ENCODE data around the gene THADA. TPM values are rescaled to one million over a fixed set of nuclear protein-coding genes. Genes with fewer than 3 reads are reported as not detected.

THADA gene
- polyA plus RNA-seq, 4 donors = 6.3 to 13.5 (median 12.7) TPM

DNA sequence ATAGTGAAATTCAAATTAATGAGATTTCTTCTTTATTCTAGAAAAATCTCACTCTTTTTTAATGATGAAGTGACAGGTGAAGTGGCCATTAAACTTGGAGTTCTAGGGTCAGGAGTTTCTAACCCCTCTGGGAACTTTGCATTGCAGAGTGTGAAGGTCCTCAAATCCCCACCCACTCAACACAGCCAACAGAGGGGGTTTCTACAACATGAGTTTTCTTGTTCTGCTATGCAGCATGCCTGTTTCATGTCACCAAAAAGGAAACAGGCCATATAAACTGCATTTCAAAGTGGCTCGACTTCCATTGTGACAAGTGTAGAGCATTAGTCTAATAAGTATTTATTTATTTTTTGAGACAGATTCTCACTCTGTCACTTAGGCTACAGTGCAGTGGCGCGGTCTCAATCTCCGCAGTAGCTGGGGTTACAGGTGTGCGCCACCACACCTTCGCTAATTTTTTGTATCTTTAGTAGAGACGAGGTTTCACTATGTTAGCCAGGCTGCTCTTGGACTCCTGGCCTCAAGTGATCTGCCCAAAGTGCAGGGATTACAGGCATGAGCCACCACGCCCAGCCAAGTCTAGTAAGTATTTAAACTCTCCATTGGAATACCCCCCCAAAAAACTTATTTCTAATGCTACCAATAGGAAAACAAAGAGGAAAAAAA, 223.3 kb downstream of the THADA start:
- no peak overlapping the region for H3K27ac ChIP-seq (ENCODE audit: low read depth in 1 of 3, low read length in 2 of 3)
- no peak for FAIRE-seq

DNA sequence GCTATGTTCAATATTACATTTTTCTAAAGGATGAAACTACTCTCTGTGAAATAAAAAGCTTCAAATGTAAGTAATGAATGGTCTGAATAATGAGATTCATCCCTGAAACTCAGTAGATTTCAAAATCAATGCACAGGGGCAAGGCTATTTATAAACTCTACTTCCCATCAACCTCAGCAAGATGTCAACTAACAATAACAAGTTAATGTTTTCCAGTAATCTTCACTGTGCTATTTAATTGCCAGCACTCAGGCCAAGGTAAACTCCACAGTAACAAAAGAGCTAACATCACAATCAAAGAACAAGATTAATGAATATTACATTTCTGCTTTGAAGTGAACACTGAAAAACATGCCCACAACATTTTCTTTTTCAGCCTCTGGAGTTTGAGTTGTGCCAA, 225.1 kb downstream of the THADA start:
- peak overlapping the region in 1 of 3 donors; percentile 5 for H3K27ac ChIP-seq (ENCODE audit: low read depth in 1 of 3, low read length in 2 of 3)
- H3K36me3 ChIP-seq (ENCODE audit: control insufficient read depth in 3 of 3, insufficient read depth in 2 of 3, low read depth in 1 of 3, low read length in 3 of 3) = no peaks in the 10 kb centered on the region
- DNase-seq (peak; percentile 44 to 54), FAIRE-seq (no peak)
- H3K27me3 ChIP-seq (ENCODE audit: control insufficient read depth in 3 of 3, insufficient read depth in 3 of 3, low read length in 3 of 3) = no peaks in the 10 kb centered on the region
- no peaks in the 10 kb centered on the region for H3K9me3 ChIP-seq (ENCODE audit: control insufficient read depth in 2 of 2, insufficient read depth in 1 of 2, low read depth in 1 of 2, low read length in 1 of 2)
- no peak overlapping the region for H3K4me3 ChIP-seq (ENCODE audit: low read depth in 1 of 3, low read length in 3 of 3)
- H3K4me1 ChIP-seq (ENCODE audit: control insufficient read depth in 3 of 3, insufficient read depth in 2 of 3, low read depth in 1 of 3, low read length in 2 of 3) = peaks cover 2 to 24% (median 10%) of the 10 kb centered on the region in 3 donors

More for the DNA sequence above, 223.3 kb downstream of the THADA start:
- DNase-seq = peak; percentile 39 to 62
- H3K4me3 ChIP-seq (ENCODE audit: low read depth in 1 of 3, low read length in 3 of 3) = no peak overlapping the region
- H3K4me1 ChIP-seq (ENCODE audit: control insufficient read depth in 3 of 3, insufficient read depth in 2 of 3, low read depth in 1 of 3, low read length in 2 of 3) = peaks cover 2 to 37% (median 10%) of the 10 kb centered on the region in 3 donors
- no peaks in the 10 kb centered on the region for H3K27me3 ChIP-seq (ENCODE audit: control insufficient read depth in 3 of 3, insufficient read depth in 3 of 3, low read length in 3 of 3)
- H3K36me3 ChIP-seq (ENCODE audit: control insufficient read depth in 3 of 3, insufficient read depth in 2 of 3, low read depth in 1 of 3, low read length in 3 of 3) = no peaks in the 10 kb centered on the region
- WGBS, 3 donors = 71 to 89% (median 80%) methylated on average over 8 of the region's 8 CpGs
- no peaks in the 10 kb centered on the region for H3K9me3 ChIP-seq (ENCODE audit: control insufficient read depth in 2 of 2, insufficient read depth in 1 of 2, low read depth in 1 of 2, low read length in 1 of 2)

DNA sequence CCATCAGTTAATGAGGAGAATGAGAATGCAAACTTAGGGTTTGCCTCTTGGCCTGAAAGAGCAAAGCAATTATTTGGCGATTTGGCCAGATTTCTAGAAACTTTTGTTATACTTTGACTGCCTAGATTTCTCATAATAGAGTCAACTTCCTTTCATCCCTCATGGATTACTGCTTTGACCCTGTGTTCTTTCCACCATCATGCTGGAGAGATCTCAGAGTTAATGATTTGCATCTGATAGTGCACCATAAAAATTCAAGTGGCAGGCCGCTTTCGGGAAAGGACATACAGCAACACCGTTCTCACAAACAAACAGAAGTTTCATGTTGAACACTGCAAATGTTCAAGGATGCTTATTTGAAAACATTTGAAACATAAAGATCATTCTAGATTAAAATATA, 225.7 kb downstream of the THADA start:
- Histone ChIP-seq H3K27ac (ENCODE audit: low read depth in 1 of 3, low read length in 2 of 3) (peak overlapping the region in 2 of 3 donors; percentile 5 to 68), H3K9me3 (ENCODE audit: control insufficient read depth in 2 of 2, insufficient read depth in 1 of 2, low read depth in 1 of 2, low read length in 1 of 2) (no peaks in the 10 kb centered on the region), H3K27me3 (ENCODE audit: control insufficient read depth in 3 of 3, insufficient read depth in 3 of 3, low read length in 3 of 3) (no peaks in the 10 kb centered on the region), H3K4me3 (ENCODE audit: low read depth in 1 of 3, low read length in 3 of 3) (no peak overlapping the region), H3K4me1 (ENCODE audit: control insufficient read depth in 3 of 3, insufficient read depth in 2 of 3, low read depth in 1 of 3, low read length in 2 of 3) (peaks cover 2 to 22% (median 10%) of the 10 kb centered on the region in 3 donors), H3K36me3 (ENCODE audit: control insufficient read depth in 3 of 3, insufficient read depth in 2 of 3, low read depth in 1 of 3, low read length in 3 of 3) (no peaks in the 10 kb centered on the region)
- DNase-seq (peak; percentile 57 to 65), FAIRE-seq (no peak)
- WGBS, 3 donors = 8 to 49% (median 37%) methylated on average over 4 of the region's 4 CpGs

DNA sequence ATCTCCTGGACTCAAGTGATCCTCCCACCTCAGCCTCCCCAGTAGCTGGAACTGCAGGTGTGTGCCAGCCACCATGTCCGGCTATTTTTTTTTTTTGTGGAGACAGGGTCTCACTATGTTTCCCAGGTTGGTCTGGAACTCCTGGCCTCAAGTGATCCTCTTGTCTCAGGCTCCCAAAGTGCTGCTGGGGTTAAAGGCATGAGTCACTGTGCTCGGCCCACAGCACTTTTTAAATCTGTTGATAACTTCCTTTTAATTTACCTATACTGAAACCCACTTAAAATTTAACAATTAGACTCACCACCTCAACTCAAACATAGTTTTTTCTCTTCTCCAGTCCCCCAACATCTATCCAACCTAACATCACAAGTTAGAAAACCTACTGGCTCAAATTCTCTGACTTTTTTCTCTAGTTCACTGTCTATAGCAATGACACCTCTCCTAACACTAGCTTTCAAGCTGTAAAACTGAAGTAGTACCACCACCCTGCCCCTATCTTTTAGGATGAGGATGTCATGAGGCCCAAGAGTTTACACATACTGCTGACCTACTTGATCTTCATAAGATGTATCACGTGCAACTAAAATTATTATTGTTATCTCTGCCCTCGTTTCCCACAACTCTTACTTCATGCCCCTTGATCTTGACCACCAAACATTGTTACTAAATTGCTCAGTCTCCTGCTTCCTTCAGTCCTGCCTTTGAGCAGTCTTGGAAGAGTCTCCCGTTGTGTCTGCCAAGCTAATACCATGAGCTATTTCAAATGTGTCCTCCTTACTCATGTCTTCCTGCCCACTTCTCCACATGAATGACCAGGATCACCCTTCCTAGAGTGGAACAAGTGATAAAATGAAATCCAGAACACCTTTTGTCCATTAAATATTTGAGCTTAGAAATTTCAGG, 227.1 kb downstream of the THADA start:
- FAIRE-seq = no peak
- 68 to 78% (median 72%) methylated on average over 5 of the region's 5 CpGs for WGBS, 3 donors

DNA sequence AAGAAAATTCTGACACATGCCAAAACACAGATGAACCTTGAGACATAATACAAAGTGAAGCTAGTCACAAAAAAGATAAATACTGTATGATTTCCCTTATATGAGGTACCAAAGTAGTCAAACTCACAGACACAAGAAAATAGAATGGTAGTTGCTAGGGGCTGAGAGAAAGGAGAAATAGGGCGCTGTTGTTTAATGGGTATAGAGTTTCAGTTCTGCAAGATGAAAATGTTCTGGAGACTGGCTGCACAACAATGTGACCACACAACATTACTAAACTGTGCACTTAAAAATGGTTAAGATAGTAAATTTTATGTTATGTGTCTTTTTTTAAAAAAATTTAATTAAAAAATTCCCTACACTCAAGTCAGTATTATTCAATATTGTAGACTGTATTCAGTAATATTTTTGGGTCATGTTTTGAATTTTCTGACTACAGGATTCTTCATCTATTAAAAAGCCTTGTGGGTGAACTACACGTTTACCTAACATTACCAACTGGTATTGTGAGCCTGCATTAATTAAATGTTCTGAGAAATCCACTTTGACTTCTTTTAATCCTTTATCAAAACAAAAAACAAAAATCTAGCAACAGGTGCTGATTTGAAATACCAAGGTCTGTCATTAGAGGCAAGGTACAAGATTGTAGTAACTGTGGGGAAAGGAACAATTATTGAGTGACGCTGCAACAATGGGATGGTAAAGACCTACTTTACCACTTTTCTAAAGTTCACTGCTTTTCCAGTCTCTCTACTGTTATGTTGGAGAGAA, 228.6 kb downstream of the THADA start:
- H3K27me3 ChIP-seq (ENCODE audit: control insufficient read depth in 3 of 3, insufficient read depth in 3 of 3, low read length in 3 of 3) = no peaks in the 10 kb centered on the region
- no peak overlapping the region for H3K4me3 ChIP-seq (ENCODE audit: low read depth in 1 of 3, low read length in 3 of 3)
- 90 to 98% (median 97%) methylated on average over 3 of the region's 3 CpGs for WGBS, 3 donors
- no peaks in the 10 kb centered on the region for H3K36me3 ChIP-seq (ENCODE audit: control insufficient read depth in 3 of 3, insufficient read depth in 2 of 3, low read depth in 1 of 3, low read length in 3 of 3)
- H3K27ac ChIP-seq (ENCODE audit: low read depth in 1 of 3, low read length in 2 of 3) = no peak overlapping the region
- H3K4me1 ChIP-seq (ENCODE audit: control insufficient read depth in 3 of 3, insufficient read depth in 2 of 3, low read depth in 1 of 3, low read length in 2 of 3) = peaks cover 2 to 14% (median 10%) of the 10 kb centered on the region in 3 donors
- DNase-seq = no peak
- H3K9me3 ChIP-seq (ENCODE audit: control insufficient read depth in 2 of 2, insufficient read depth in 1 of 2, low read depth in 1 of 2, low read length in 1 of 2) = no peaks in the 10 kb centered on the region
- no peak for FAIRE-seq

More for the DNA sequence above, 227.1 kb downstream of the THADA start:
- DNase-seq = no peak
- Histone ChIP-seq H3K4me3 (ENCODE audit: low read depth in 1 of 3, low read length in 3 of 3) (no peak overlapping the region), H3K36me3 (ENCODE audit: control insufficient read depth in 3 of 3, insufficient read depth in 2 of 3, low read depth in 1 of 3, low read length in 3 of 3) (no peaks in the 10 kb centered on the region), H3K27ac (ENCODE audit: low read depth in 1 of 3, low read length in 2 of 3) (no peak overlapping the region), H3K9me3 (ENCODE audit: control insufficient read depth in 2 of 2, insufficient read depth in 1 of 2, low read depth in 1 of 2, low read length in 1 of 2) (no peaks in the 10 kb centered on the region), H3K4me1 (ENCODE audit: control insufficient read depth in 3 of 3, insufficient read depth in 2 of 3, low read depth in 1 of 3, low read length in 2 of 3) (peaks cover 2 to 20% (median 10%) of the 10 kb centered on the region in 3 donors), H3K27me3 (ENCODE audit: control insufficient read depth in 3 of 3, insufficient read depth in 3 of 3, low read length in 3 of 3) (no peaks in the 10 kb centered on the region)

DNA sequence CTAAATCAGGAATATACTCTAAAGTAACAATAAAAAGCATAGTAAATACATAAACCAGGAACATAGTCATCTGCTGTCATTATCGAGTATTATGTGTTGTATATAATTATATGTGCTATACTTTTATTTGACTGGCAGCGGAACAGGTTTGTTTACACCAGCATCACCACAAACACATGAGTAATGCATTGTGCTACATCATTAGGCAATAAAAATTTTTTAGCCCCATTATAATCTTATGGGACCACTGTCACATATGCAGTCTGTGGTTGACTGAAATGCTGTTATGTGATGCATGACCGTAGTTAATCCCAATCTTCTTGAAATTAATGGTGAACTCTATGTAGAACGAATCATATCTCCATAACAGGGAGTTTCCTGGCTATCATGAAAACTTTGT, 232.7 kb downstream of the THADA start:
- H3K4me3 ChIP-seq (ENCODE audit: low read depth in 1 of 3, low read length in 3 of 3) = no peak overlapping the region
- no peaks in the 10 kb centered on the region for H3K9me3 ChIP-seq (ENCODE audit: control insufficient read depth in 2 of 2, insufficient read depth in 1 of 2, low read depth in 1 of 2, low read length in 1 of 2)
- H3K27me3 ChIP-seq (ENCODE audit: control insufficient read depth in 3 of 3, insufficient read depth in 3 of 3, low read length in 3 of 3) = no peaks in the 10 kb centered on the region
- WGBS, 3 donors = 83 to 85% (median 84%) methylated on average over 4 of the region's 4 CpGs
- FAIRE-seq (no peak), DNase-seq (no peak)
- no peaks in the 10 kb centered on the region for H3K4me1 ChIP-seq (ENCODE audit: control insufficient read depth in 3 of 3, insufficient read depth in 2 of 3, low read depth in 1 of 3, low read length in 2 of 3)
- H3K36me3 ChIP-seq (ENCODE audit: control insufficient read depth in 3 of 3, insufficient read depth in 2 of 3, low read depth in 1 of 3, low read length in 3 of 3) = no peaks in the 10 kb centered on the region
- H3K27ac ChIP-seq (ENCODE audit: low read depth in 1 of 3, low read length in 2 of 3) = no peak overlapping the region

DNA sequence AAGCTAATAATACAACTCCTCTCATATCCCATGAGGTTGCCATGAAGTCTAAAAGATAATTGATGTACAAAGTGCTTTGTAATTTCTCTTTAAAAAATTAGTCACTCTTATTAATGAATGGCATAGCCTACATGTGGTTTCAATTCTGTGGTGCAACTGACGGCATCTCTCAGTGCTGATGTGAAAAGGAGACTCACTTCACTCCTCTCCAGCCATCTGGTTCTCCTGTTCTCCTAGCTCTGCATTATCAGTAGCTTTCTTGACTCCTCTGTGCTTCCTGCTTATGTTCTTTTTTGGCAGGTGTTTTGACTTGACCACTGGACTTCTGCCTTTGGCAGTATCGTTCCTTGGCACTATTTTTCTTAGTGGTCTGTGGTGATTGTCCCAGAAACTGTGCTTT, 234.6 kb downstream of the THADA start:
- DNase-seq (no peak), FAIRE-seq (no peak)
- Histone ChIP-seq H3K4me1 (ENCODE audit: control insufficient read depth in 3 of 3, insufficient read depth in 2 of 3, low read depth in 1 of 3, low read length in 2 of 3) (no peaks in the 10 kb centered on the region), H3K27ac (ENCODE audit: low read depth in 1 of 3, low read length in 2 of 3) (no peak overlapping the region), H3K9me3 (ENCODE audit: control insufficient read depth in 2 of 2, insufficient read depth in 1 of 2, low read depth in 1 of 2, low read length in 1 of 2) (no peaks in the 10 kb centered on the region), H3K27me3 (ENCODE audit: control insufficient read depth in 3 of 3, insufficient read depth in 3 of 3, low read length in 3 of 3) (no peaks in the 10 kb centered on the region), H3K36me3 (ENCODE audit: control insufficient read depth in 3 of 3, insufficient read depth in 2 of 3, low read depth in 1 of 3, low read length in 3 of 3) (no peaks in the 10 kb centered on the region), H3K4me3 (ENCODE audit: low read depth in 1 of 3, low read length in 3 of 3) (no peak overlapping the region)
- 81 to 93% (median 84%) methylated on average over 2 of the region's 2 CpGs for WGBS, 3 donors

DNA sequence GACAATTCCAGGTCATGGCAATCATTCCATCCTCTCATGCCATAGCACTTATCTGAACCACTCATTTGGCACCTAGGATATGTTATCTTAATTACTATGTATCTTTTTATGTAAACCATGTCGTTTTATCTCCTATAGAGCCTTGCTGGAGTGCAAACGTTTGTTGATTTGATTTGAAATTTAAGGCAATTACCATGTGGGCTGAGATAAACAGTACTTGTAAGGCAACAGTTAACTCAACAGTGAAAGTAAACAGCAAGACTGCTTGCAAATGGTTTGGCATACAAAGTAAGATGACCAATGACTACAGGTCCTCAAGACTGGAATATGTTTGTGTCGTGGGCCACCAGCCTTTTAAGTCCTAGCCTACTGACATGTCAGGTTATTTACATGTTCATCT, 235.7 kb downstream of the THADA start:
- H3K27ac ChIP-seq (ENCODE audit: low read depth in 1 of 3, low read length in 2 of 3) = peak overlapping the region in 1 of 3 donors; percentile 34
- peak in 1 of 2 donors; percentile 17 for DNase-seq
- WGBS, 3 donors = 35 to 50% (median 38%) methylated on average over 3 of the region's 3 CpGs
- H3K27me3 ChIP-seq (ENCODE audit: control insufficient read depth in 3 of 3, insufficient read depth in 3 of 3, low read length in 3 of 3) = no peaks in the 10 kb centered on the region
- H3K36me3 ChIP-seq (ENCODE audit: control insufficient read depth in 3 of 3, insufficient read depth in 2 of 3, low read depth in 1 of 3, low read length in 3 of 3) = no peaks in the 10 kb centered on the region
- no peaks in the 10 kb centered on the region for H3K9me3 ChIP-seq (ENCODE audit: control insufficient read depth in 2 of 2, insufficient read depth in 1 of 2, low read depth in 1 of 2, low read length in 1 of 2)
- no peaks in the 10 kb centered on the region for H3K4me1 ChIP-seq (ENCODE audit: control insufficient read depth in 3 of 3, insufficient read depth in 2 of 3, low read depth in 1 of 3, low read length in 2 of 3)
- no peak overlapping the region for H3K4me3 ChIP-seq (ENCODE audit: low read depth in 1 of 3, low read length in 3 of 3)
- no peak for FAIRE-seq

All from small intestine (tissue), 7 donors.